Measurements from ENCODE around the gene FAM180A. TPM values are rescaled to one million over a fixed set of nuclear protein-coding genes. Genes with fewer than 3 reads are reported as not detected.
"Not testable (repeated sequence)": the region's sequence is repeated elsewhere in the genome, so short reads cannot be mapped to it uniquely, and the experiment has no call there.

FAM180A gene
- total RNA-seq, 1 experiment from 2014 or later: not detected

GRCh38 chr7:135782377-135782776 lies 33.8 kb upstream of the FAM180A start:
- TF ChIP-seq GTF2I (CRISPR knock-in tag; conservative IDR thresholded peaks at IDR 0.05): no peak
- TF ChIP-seq NFATC4 (CRISPR knock-in tag; IDR thresholded peaks at IDR 0.05): no peak
- TF ChIP-seq CREM (CRISPR knock-in tag; IDR thresholded peaks at IDR 0.05): no peak
- no peak for TF ChIP-seq ZNF512 (CRISPR knock-in tag; IDR thresholded peaks at IDR 0.05; ENCODE audit: borderline replicate concordance)
- no peak for TF ChIP-seq ZNF263 (CRISPR knock-in tag; IDR thresholded peaks at IDR 0.05; ENCODE audit: low read depth)
- no peak for TF ChIP-seq NFE2L1 (CRISPR knock-in tag; IDR thresholded peaks at IDR 0.05)
- no peak for TF ChIP-seq HMGA2 (CRISPR knock-in tag; IDR thresholded peaks at IDR 0.05)
- TF ChIP-seq NR2C2 (CRISPR knock-in tag; IDR thresholded peaks at IDR 0.05): no peak
- TF ChIP-seq ZNF138 (CRISPR knock-in tag; conservative IDR thresholded peaks at IDR 0.05): no peak
- no peak for DNase-seq (ENCODE audit: low spot score)
- Mint-ChIP-seq H3K9me3 (peaks cover 17% of the 10 kb centered on the region), H3K27me3 (ENCODE audit: low read depth) (peaks cover 10% of the 10 kb centered on the region; the same call in 1 of the 2 replicates), H3K4me1 (no peaks in the 10 kb centered on the region), H3K36me3 (peaks cover 10% of the 10 kb centered on the region), H3K27ac (no peak overlapping the region), H3K4me3 (no peak overlapping the region)
- ChIA-PET CTCF (interaction anchor here (1.2 kb wide), 1 partner anchor 62 kb away, joined by 4 read pairs; no protein-coding TSS in a partner anchor), POLR2A (no interaction called here)
- no peak for ATAC-seq

GRCh38 chr7:135777626-135778398 lies 29.2 kb upstream of the FAM180A start:
- DNase-seq (ENCODE audit: low spot score) (no peak), ATAC-seq (no peak)
- Mint-ChIP-seq H3K4me1 (peaks cover 17% of the 10 kb centered on the region), H3K27me3 (ENCODE audit: low read depth) (0 out of 2 replicates have a peak, but pooled peaks cover 5% of the 10 kb centered on the region), H3K36me3 (peaks cover 10% of the 10 kb centered on the region), H3K9me3 (peaks cover 22% of the 10 kb centered on the region), H3K4me3 (no peak overlapping the region), H3K27ac (no peak overlapping the region)
- no peak for TF ChIP-seq SP1 (CRISPR knock-in tag; conservative IDR thresholded peaks at IDR 0.05)
- TF ChIP-seq GTF2I (CRISPR knock-in tag; conservative IDR thresholded peaks at IDR 0.05): peak; percentile 89
- CTCF ChIA-PET: no interaction called here
- POLR2A ChIA-PET: no interaction called here

GRCh38 chr7:135775915-135776314 lies 27.3 kb upstream of the FAM180A start:
- H3K9me3 Mint-ChIP-seq: peaks cover 22% of the 10 kb centered on the region
- ATAC-seq; H3K4me3 Mint-ChIP-seq; H3K36me3 Mint-ChIP-seq; POLR2A ChIA-PET; H3K27ac Mint-ChIP-seq; DNase-seq (ENCODE audit: low spot score); H3K27me3 Mint-ChIP-seq (ENCODE audit: low read depth); CTCF ChIA-PET: not testable (repeated sequence)
- peaks cover 17% of the 10 kb centered on the region for H3K4me1 Mint-ChIP-seq

GRCh38 chr7:135775230-135775629 lies 26.6 kb upstream of the FAM180A start:
- ChIA-PET CTCF (no interaction called here), POLR2A (no interaction called here)
- no peak overlapping the region for H3K4me3 Mint-ChIP-seq
- TF ChIP-seq ZNF138 (CRISPR knock-in tag; conservative IDR thresholded peaks at IDR 0.05): no peak
- TF ChIP-seq TEAD4 (CRISPR knock-in tag; IDR thresholded peaks at IDR 0.05): no peak
- TF ChIP-seq ATF1 (CRISPR knock-in tag; IDR thresholded peaks at IDR 0.05): no peak
- TF ChIP-seq ZSCAN18 (CRISPR knock-in tag; IDR thresholded peaks at IDR 0.05): no peak
- no peak for TF ChIP-seq JAZF1 (CRISPR knock-in tag; IDR thresholded peaks at IDR 0.05)
- TF ChIP-seq ZNF121 (CRISPR knock-in tag; IDR thresholded peaks at IDR 0.05): no peak
- no peak for TF ChIP-seq MYBL2 (CRISPR knock-in tag; IDR thresholded peaks at IDR 0.05)
- TF ChIP-seq CREB1 (CRISPR knock-in tag; IDR thresholded peaks at IDR 0.05): no peak
- TF ChIP-seq TEAD1 (CRISPR knock-in tag; IDR thresholded peaks at IDR 0.05): no peak
- peaks cover 22% of the 10 kb centered on the region for H3K9me3 Mint-ChIP-seq
- peaks cover 10% of the 10 kb centered on the region for H3K36me3 Mint-ChIP-seq
- H3K27ac Mint-ChIP-seq: 0 out of 2 replicates have a peak overlapping the region, but pooled peaks have one; percentile 20
- H3K27me3 Mint-ChIP-seq (ENCODE audit: low read depth): 0 out of 2 replicates have a peak, but pooled peaks cover 5% of the 10 kb centered on the region
- ATAC-seq (no peak), DNase-seq (ENCODE audit: low spot score) (no peak)
- peaks cover 17% of the 10 kb centered on the region for H3K4me1 Mint-ChIP-seq

Measured in WTC11 (cell line).